ENCODE measurements around the gene PITPNC1.
A peak's percentile ranks its signal among the peaks of the same experiment; 100 is the strongest.

Gene PITPNC1

DNA sequence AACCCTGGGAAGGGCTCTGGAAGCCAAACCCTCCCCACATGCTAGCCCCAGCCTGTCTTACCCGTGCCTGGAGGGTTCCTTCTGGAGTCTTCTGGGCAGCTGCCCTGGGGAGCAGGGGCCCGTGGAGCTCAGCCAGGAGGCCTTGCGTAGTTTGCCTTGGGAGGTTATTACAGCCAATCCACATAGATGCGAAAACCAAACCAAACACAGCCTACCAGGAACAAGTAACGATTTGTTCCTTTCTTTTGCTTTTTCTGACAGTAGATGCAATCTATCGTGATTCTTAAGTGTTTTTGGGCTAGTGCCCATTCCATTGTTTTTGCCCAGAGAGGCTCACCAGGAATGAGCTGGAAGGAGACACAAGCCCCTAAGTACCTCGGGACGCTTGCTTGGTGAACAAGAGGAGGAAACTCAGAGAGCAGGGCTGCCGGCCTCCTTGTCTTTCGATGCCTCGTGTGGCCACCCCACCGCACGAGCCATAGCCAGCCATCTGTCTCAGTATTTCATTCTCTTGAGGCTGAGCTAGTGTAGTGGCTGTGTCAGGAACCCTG lies 238.0 kb downstream of the PITPNC1 start:
- TF ChIP-seq, protein P1, sequence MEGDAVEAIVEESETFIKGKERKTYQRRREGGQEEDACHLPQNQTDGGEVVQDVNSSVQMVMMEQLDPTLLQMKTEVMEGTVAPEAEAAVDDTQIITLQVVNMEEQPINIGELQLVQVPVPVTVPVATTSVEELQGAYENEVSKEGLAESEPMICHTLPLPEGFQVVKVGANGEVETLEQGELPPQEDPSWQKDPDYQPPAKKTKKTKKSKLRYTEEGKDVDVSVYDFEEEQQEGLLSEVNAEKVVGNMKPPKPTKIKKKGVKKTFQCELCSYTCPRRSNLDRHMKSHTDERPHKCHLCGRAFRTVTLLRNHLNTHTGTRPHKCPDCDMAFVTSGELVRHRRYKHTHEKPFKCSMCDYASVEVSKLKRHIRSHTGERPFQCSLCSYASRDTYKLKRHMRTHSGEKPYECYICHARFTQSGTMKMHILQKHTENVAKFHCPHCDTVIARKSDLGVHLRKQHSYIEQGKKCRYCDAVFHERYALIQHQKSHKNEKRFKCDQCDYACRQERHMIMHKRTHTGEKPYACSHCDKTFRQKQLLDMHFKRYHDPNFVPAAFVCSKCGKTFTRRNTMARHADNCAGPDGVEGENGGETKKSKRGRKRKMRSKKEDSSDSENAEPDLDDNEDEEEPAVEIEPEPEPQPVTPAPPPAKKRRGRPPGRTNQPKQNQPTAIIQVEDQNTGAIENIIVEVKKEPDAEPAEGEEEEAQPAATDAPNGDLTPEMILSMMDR (IDR thresholded peaks at IDR 0.05; ENCODE audit: low read length, missing control alignments): no peak

GRCh38 chr17:67615736-67616135 lies 238.7 kb downstream of the PITPNC1 start:
- H3K4me3 ChIP-seq (replicated peaks; ENCODE audit: low read depth, low read length): no peak overlapping the region
- TF ChIP-seq, protein P1 (IDR thresholded peaks at IDR 0.05; ENCODE audit: low read length, missing control alignments): no peak
- DNase-seq (ENCODE audit: low read depth): no peak

More for the DNA sequence above, 238.0 kb downstream of the PITPNC1 start:
- no peak overlapping the region for H3K4me3 ChIP-seq (replicated peaks; ENCODE audit: low read depth, low read length)
- peak; percentile 52 for DNase-seq (ENCODE audit: low read depth)

GRCh38 chr17:67617304-67617899 lies 240.3 kb downstream of the PITPNC1 start:
- H3K4me3 ChIP-seq (replicated peaks; ENCODE audit: low read depth, low read length): no peak overlapping the region
- TF ChIP-seq, protein P1 (IDR thresholded peaks at IDR 0.05; ENCODE audit: low read length, missing control alignments): no peak
- DNase-seq (ENCODE audit: low read depth): no peak

GRCh38 chr17:67619555-67619954 lies 242.5 kb downstream of the PITPNC1 start:
- H3K4me3 ChIP-seq (replicated peaks; ENCODE audit: low read depth, low read length): no peak overlapping the region
- no peak for DNase-seq (ENCODE audit: low read depth)
- TF ChIP-seq, protein P1 (IDR thresholded peaks at IDR 0.05; ENCODE audit: low read length, missing control alignments): no peak

- TF ChIP-seq, protein P1 (IDR thresholded peaks at IDR 0.05; ENCODE audit: low read length, missing control alignments): no peak
- no peak for DNase-seq (ENCODE audit: low read depth)
- H3K4me3 ChIP-seq (replicated peaks; ENCODE audit: low read depth, low read length): no peak overlapping the region
These were observed 243.0 kb downstream of the PITPNC1 start for GRCh38 chr17:67620088-67620487.

DNA sequence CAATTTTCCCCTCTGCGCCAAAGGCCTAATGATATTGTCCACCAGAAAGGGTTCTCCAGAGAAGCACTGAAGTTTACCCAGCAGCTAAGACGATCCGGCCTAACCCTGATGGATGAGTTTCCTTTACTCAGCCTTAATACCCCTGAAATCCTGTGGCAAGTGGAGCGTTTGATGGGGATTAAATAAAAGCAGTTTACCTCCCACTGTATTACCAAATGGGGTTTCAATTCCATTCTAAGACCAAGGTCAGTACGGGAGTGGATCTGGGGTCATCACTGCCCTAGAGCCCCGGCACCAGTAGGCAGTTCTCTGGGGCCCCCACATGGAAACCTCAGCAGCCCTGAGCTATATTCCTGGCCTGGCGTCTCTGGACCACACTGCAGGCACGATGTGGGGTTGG lies 243.6 kb downstream of the PITPNC1 start:
- no peak for DNase-seq (ENCODE audit: low read depth)
- TF ChIP-seq, protein P1 (IDR thresholded peaks at IDR 0.05; ENCODE audit: low read length, missing control alignments): no peak
- H3K4me3 ChIP-seq (replicated peaks; ENCODE audit: low read depth, low read length): no peak overlapping the region

DNA sequence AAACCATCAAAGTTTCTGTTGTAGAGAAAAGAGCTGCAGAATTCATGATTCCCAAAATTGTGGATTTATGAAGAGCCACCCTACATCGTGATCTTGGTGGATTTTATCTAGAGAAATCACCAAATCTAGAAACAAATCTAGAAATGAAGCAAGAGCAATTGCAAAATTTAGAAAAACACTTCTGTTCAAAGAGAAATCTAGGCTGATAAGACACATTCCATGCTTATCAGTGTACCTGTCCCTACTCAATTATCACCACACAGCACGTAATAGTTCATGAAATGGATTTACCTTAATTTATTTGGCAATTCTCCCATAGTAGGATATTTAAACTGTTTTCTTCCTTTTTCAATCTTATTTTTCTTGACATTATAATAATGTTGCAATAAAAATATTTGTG lies 246.7 kb downstream of the PITPNC1 start:
- DNase-seq (ENCODE audit: low read depth): no peak
- no peak overlapping the region for H3K4me3 ChIP-seq (replicated peaks; ENCODE audit: low read depth, low read length)
- TF ChIP-seq, protein P1 (IDR thresholded peaks at IDR 0.05; ENCODE audit: low read length, missing control alignments): no peak
